Mucosa of descending colon (tissue), 3 donors: Measurements from ENCODE around the gene PLEKHD1. TPM values are rescaled to one million over a fixed set of nuclear protein-coding genes. Genes with fewer than 3 reads are reported as not detected.

ENCODE experiments used
- ATAC-seq: fragments of 200-7000 bp; cut with Tn5 transposase; one replicate; pipeline ENCODE4 v1.9.1; 2020; ENCODE audit warnings: mild to moderate bottlenecking, moderate library complexity
- DNase-seq, 3 donors: peaks; one replicate each; pipeline ENCODE4 v3.0.0-alpha.2; 2020
- H3K36me3 ChIP-seq: fragments of 200-600 bp; one replicate; pipeline ENCODE4 v1.8.0; 2021; ENCODE audit warnings: low read depth, mild to moderate bottlenecking
- H3K4me1 ChIP-seq: fragments of 200-600 bp; one replicate; pipeline ENCODE4 v1.8.0; 2021; ENCODE audit warnings: low read depth, mild to moderate bottlenecking
- H3K4me3 ChIP-seq: fragments of 200-600 bp; one replicate; pipeline ENCODE4 v1.8.0; 2021; ENCODE audit warnings: mild to moderate bottlenecking
- H3K9me3 ChIP-seq: fragments of 200-600 bp; one replicate; pipeline ENCODE4 v1.8.0; 2021; ENCODE audit warnings: mild to moderate bottlenecking
- CTCF ChIP-seq: fragments of 200-600 bp; IDR thresholded peaks from one replicate; pipeline ENCODE4 v1.8.0; 2022; ENCODE audit warnings: antibody characterized with exemption, mild to moderate bottlenecking
- intact Hi-C, 2 donors: fragments of 100-400 bp; cut with DNase I in 1 of 2; cut with micrococcal nuclease in 1 of 2; formaldehyde crosslinking; loops; one replicate each; pipeline versions ENCODE4 v1.11.0 to v1.11.1; 2022; cut with DNase I, micrococcal nuclease
- total RNA-seq, 3 donors: library from RNA; stranded (reverse); fragmentation: NEBNext Ultra II Directional in 2 of 3; extraction: Animal tissue kit (Norgen Biotek cat#: 25700) in 2 of 3; gene quantifications; one replicate each; pipeline versions ENCODE4 v1.2.1 to v1.2.4, GENCODE V29; 2021 to 2023
- donor health status: DM: no; HTN: no; CAD: no; lungs with moderate emphysema.
- donor health status: DM: no; HTN: no; CAD: no.
- donor health status: DM: no; HTN: yes; CAD: no.

Gene PLEKHD1
- total RNA-seq, 3 donors from 2014 or later: 0.06 to 0.14 TPM; not detected in 1

GRCh38 chr14:69571449-69572029 lies 87.0 kb downstream of the PLEKHD1 start:
- ATAC-seq: peak; percentile 13
- Histone ChIP-seq H3K4me1 (peaks cover 24% of the 10 kb centered on the region), H3K4me3 (no peak overlapping the region), H3K9me3 (no peaks in the 10 kb centered on the region), H3K36me3 (no peaks in the 10 kb centered on the region)
- intact Hi-C loops: no loop called here
- TF ChIP-seq CTCF: no peak
- peak in 1 of 3 donors; percentile 27 for DNase-seq

- peaks cover 24% of the 10 kb centered on the region for H3K4me1 ChIP-seq
- no peak for TF ChIP-seq CTCF
- H3K9me3 ChIP-seq: no peaks in the 10 kb centered on the region
- no peak overlapping the region for H3K4me3 ChIP-seq
- peak in 1 of 3 donors; percentile 59 for DNase-seq
- intact Hi-C loops: no loop called here
- ATAC-seq: peak; percentile 60
- no peaks in the 10 kb centered on the region for H3K36me3 ChIP-seq
These were observed 87.7 kb downstream of the PLEKHD1 start for GRCh38 chr14:69572030-69572840.

GRCh38 chr14:69572841-69573135 lies 88.3 kb downstream of the PLEKHD1 start:
- H3K36me3 ChIP-seq: no peaks in the 10 kb centered on the region
- H3K9me3 ChIP-seq: no peaks in the 10 kb centered on the region
- DNase-seq: no peak
- no peak for ATAC-seq
- H3K4me3 ChIP-seq: no peak overlapping the region
- intact Hi-C loops: no loop called here
- H3K4me1 ChIP-seq: peaks cover 24% of the 10 kb centered on the region
- TF ChIP-seq CTCF: no peak

GRCh38 chr14:69573205-69573830 lies 88.8 kb downstream of the PLEKHD1 start:
- ATAC-seq: no peak

GRCh38 chr14:69573831-69574262 lies 89.3 kb downstream of the PLEKHD1 start:
- Histone ChIP-seq H3K36me3 (no peaks in the 10 kb centered on the region), H3K4me3 (no peak overlapping the region), H3K9me3 (no peaks in the 10 kb centered on the region), H3K4me1 (peaks cover 24% of the 10 kb centered on the region)
- DNase-seq: no peak
- no peak for ATAC-seq
- no peak for TF ChIP-seq CTCF
- intact Hi-C loops: no loop called here

More at GRCh38 chr14:69573205-69573830, 88.8 kb downstream of the PLEKHD1 start:
- Histone ChIP-seq H3K4me1 (peaks cover 24% of the 10 kb centered on the region), H3K4me3 (no peak overlapping the region), H3K36me3 (no peaks in the 10 kb centered on the region), H3K9me3 (no peaks in the 10 kb centered on the region)
- intact Hi-C loops: no loop called here
- TF ChIP-seq CTCF: no peak
- no peak for DNase-seq
